ENCODE measurements around the gene BAG5.

- TF ChIP-seq PRDM15 (CRISPR knock-in tag; IDR thresholded peaks at IDR 0.05) = no peak
- TF ChIP-seq CTCF (IDR thresholded peaks at IDR 0.05) = no peak
- TF ChIP-seq GRHL2 (CRISPR knock-in tag; IDR thresholded peaks at IDR 0.05; ENCODE audit: insufficient replicate concordance, severe bottlenecking) = no peak
- no peak for TF ChIP-seq ZNF121 (CRISPR knock-in tag; IDR thresholded peaks at IDR 0.05)
- no peak for TF ChIP-seq ATF2 (CRISPR knock-in tag; IDR thresholded peaks at IDR 0.05; ENCODE audit: borderline replicate concordance, low read depth)
- TF ChIP-seq ZBTB43 (CRISPR knock-in tag; IDR thresholded peaks at IDR 0.05) = no peak
- no peak for TF ChIP-seq PRRX2 (CRISPR knock-in tag; IDR thresholded peaks at IDR 0.05)
- TF ChIP-seq USF2 (CRISPR knock-in tag; IDR thresholded peaks at IDR 0.05) = no peak
- TF ChIP-seq USF1 (CRISPR knock-in tag; IDR thresholded peaks at IDR 0.05) = no peak
- no peak for TF ChIP-seq ATF3 (CRISPR knock-in tag; conservative IDR thresholded peaks at IDR 0.05)
- TF ChIP-seq NFYB (CRISPR knock-in tag; conservative IDR thresholded peaks at IDR 0.05; ENCODE audit: low read depth) = no peak
- TF ChIP-seq ZSCAN18 (CRISPR knock-in tag; IDR thresholded peaks at IDR 0.05) = no peak
- no peak for TF ChIP-seq MAX (CRISPR knock-in tag; IDR thresholded peaks at IDR 0.05)
- no peak for TF ChIP-seq CREB1 (CRISPR knock-in tag; IDR thresholded peaks at IDR 0.05)
Measured at GRCh38 chr14:103543140-103543539, 19.3 kb downstream of the BAG5 start.

Measured in WTC11 (cell line).